SW480 (cell line): ENCODE results near the gene NFE2L3.
"Not testable (repeated sequence)": the region's sequence is repeated elsewhere in the genome, so short reads cannot be mapped to it uniquely, and the experiment has no call there.

Experiments used
- DNase-seq: peaks from one replicate; pipeline ENCODE4 v3.0.0-alpha.2; 2016; ENCODE audit warnings: low spot score

NFE2L3 gene

GRCh38 chr7:26168458-26169023 is 16.5 kb downstream of the NFE2L3 start:
- no peak for DNase-seq

- DNase-seq: peak; percentile 95
Observed at GRCh38 chr7:26169271-26169670, 17.3 kb downstream of the NFE2L3 start.

- no peak for DNase-seq
Observed at GRCh38 chr7:26170663-26171062, 18.7 kb downstream of the NFE2L3 start.

- DNase-seq: no peak
Observed at GRCh38 chr7:26171601-26172000, 19.6 kb downstream of the NFE2L3 start.

- DNase-seq: no peak
Observed at GRCh38 chr7:26172048-26172447, 20.1 kb downstream of the NFE2L3 start.

- DNase-seq: not testable (repeated sequence)
Observed at GRCh38 chr7:26175903-26176302, 23.9 kb downstream of the NFE2L3 start.

- not testable (repeated sequence) for DNase-seq
Observed at GRCh38 chr7:26176696-26177095, 24.7 kb downstream of the NFE2L3 start.

GRCh38 chr7:26177269-26177668 is 25.3 kb downstream of the NFE2L3 start:
- DNase-seq: not testable (repeated sequence)

GRCh38 chr7:26178272-26178960 is 26.4 kb downstream of the NFE2L3 start:
- DNase-seq: no peak

GRCh38 chr7:26179422-26179821 is 27.4 kb downstream of the NFE2L3 start:
- no peak for DNase-seq

GRCh38 chr7:26179826-26180497 is 28.0 kb downstream of the NFE2L3 start:
- DNase-seq: no peak

GRCh38 chr7:26180792-26181198 is 28.8 kb downstream of the NFE2L3 start:
- DNase-seq: no peak

GRCh38 chr7:26181474-26182227 is 29.7 kb downstream of the NFE2L3 start:
- no peak for DNase-seq

- DNase-seq: no peak
Observed at GRCh38 chr7:26182283-26182682, 30.3 kb downstream of the NFE2L3 start.

GRCh38 chr7:26182706-26183105 is 30.7 kb downstream of the NFE2L3 start:
- no peak for DNase-seq

- no peak for DNase-seq
Observed at GRCh38 chr7:26183545-26184280, 31.7 kb downstream of the NFE2L3 start.

GRCh38 chr7:26184281-26185101 is 32.5 kb downstream of the NFE2L3 start:
- not testable (repeated sequence) for DNase-seq

GRCh38 chr7:26185131-26185843 is 33.3 kb downstream of the NFE2L3 start:
- no peak for DNase-seq

GRCh38 chr7:26185844-26186180 is 33.8 kb downstream of the NFE2L3 start:
- no peak for DNase-seq
